Kidney tubule cell (primary cell): Measurements from ENCODE around the gene EFHD2.
A peak's percentile ranks its signal among the peaks of the same experiment; 100 is the strongest.
"Not testable (repeated sequence)": the region's sequence is repeated elsewhere in the genome, so short reads cannot be mapped to it uniquely, and the experiment has no call there.

Source experiments
- DNase-seq: peaks from one replicate; pipeline ENCODE4 v3.0.0-alpha.2; 2018; ENCODE audit warnings: low spot score

The EFHD2 gene

DNA sequence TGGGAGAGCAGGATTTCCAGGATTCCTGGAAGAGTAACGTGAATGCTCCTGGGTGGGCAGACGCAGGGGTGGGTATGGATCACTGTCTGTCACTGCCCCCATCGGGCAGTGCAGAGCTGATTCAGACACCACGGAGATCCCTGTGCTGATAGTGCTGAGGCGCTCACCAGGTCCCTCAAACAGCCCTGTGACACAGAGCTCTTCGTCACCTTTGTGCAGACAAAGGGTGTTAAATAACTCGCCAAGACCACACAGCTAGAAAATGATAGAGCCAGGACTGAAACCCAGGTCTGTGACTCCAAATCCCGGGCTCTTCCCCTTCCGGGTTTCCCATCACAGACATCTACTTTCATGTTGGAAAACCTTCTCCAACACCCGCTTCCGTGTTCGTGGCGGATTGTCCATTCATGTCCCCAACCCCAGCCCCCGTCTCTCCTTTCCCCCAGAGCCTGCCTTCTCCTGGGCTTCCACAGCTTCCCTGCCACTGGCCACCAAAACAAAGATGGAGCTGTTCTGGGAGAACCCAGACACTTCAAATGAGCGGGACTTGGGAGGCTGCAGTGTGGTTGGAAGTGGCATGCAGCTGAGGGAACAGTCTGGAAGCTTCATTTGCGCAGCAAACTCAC, 2.6 kb downstream of the EFHD2 start:
- DNase-seq, result no peak

- DNase-seq, result no peak
Measured at GRCh38 chr1:15412843-15413242, 3.2 kb downstream of the EFHD2 start.

DNA sequence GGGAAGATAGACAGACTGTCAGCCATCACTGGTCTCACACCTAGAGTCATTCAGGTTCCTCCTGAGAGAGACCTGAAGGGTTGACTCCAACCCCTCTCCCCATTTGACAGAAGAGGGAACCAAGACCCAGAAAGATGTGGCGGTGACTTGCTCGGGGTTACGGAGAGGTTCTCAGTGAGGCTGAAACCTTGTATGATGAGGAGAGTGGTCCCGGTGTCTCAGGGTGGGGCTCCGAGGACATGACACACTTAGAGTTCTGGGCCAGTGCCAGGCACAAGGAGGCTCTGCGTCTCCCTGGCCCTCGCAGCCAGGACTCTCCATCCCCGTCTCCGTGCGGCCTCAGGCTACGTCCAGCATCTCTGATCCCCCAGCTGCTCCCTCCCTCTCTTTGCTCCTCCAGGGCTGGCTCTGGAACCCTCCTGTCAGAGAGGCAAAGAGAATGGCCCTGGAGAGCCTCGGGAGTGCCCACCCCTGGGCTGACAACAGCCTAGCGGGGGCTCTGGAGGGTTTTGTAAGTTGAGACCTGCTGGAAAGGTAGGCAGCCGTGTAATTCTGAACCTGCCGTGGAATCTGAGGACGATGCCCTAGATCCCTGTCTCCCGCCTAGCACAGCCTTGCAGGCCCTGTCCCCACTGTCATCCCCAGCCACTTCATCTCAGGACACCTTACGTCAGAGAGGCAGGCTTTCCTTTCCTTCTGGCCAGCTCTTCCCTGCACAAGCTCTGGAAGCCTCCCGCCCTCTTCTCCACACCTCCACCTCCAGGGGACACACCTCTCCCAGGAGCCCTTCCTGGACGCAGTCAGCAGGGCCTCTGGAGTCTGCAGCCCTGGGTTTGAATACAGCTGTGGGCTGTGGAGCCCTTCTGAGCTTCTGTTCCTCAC, 4.1 kb downstream of the EFHD2 start:
- no peak for DNase-seq

- DNase-seq, result no peak
Measured at GRCh38 chr1:15414445-15414983, 4.8 kb downstream of the EFHD2 start.

DNA sequence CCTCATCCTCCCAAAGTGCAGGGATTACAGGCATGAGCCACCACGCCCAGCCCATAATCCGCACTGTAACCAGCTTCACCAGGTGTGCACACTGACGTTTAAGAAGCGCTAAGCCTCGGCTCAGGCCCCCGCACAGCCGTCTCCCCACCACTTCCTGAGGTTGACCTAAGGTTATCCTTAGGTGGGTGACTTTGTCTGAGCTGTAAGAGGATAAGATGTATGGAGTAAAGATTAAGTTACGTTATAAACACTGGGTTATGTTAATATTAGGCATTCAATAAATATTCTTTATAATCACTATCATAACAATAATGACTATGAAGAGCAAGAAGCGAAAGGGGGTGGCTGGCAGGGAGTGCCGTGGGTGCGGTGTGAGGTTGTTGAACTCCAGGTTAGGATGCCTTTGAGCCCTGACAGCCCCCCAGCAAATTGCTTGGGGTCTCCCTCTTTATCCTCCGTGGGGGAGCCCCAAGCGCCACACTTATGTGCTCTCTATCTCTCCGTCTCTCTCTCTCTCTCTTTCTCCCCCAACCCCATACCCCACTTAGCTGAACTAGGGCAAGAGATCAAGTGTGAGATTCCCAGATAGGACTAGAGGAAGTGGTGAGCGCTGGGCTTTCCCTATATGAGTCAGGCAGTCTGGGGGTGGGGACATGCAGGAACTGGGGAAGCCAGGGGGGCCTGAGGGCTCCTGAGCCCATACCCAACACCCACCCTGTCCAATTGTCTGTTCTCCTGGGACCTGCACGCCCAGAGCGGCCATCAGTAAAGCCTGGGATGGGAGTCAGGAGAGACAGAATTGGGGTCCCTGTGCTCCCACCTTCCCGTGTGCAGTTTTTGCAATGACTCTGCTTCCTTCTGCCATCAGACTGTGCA, 7.6 kb downstream of the EFHD2 start:
- peak; percentile 77 for DNase-seq

DNA sequence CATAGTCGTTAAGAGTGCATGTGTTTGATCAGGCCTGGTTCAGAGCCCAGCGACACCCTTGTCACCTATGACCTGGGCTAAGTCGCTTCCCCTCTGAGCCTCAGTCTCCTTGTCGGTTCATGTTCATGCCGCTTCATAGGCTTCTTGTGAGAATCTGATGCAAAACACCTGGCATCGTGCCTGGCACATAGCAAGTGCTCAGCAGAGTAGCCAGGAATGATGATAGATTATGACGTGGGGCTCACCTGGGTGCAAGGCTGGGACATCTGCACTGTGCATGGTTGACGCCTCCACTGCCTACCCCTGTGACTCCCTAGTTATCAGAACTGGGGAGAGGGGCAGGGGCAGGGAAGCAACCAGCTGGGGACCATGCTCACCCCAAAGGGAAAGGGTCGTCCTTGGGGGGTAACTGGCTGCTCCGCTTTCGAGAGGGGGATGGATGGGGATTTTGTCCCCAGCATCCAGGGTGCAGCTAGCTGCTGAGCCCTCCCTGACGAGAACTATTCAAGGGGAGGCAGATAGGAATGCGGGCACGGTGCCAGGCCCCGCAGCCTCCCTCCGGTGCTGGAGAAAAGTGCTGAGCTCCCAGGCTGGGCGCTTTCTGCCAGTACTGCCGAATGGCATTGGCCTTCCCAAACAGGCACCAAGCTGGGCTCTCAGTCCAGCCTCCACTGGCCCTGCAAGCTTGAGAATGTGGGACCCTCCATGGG, 9.3 kb downstream of the EFHD2 start:
- peak; percentile 93 for DNase-seq

DNA sequence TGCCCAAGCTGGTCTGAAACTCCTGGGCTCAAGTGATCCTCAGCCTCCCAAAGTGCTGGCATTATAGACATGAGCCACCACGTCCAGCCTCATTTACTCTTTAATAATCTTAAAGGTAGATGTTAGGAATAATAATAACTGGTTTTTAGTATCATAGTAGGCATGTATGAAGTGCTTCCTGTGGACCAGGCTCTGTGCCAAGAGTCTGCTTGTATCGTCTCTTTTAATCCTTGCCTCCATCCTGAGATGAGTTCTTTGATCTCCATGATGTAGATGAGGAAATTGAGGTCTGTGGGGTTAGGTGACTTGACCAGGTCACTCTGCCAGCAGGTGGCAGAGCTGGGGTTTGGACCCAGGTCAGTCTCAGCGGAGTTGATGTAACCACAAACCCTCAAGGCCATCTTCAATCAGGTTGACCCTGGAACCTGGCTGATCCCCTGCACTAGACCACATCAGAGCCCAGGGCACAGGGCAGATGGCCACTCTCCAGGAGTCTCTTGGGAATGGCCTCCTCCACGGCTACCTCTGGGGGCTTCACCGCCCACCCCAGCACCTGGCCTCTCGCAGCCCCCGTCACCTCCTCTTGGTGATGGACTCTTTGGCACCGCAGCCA, 11.3 kb downstream of the EFHD2 start:
- no peak for DNase-seq

DNA sequence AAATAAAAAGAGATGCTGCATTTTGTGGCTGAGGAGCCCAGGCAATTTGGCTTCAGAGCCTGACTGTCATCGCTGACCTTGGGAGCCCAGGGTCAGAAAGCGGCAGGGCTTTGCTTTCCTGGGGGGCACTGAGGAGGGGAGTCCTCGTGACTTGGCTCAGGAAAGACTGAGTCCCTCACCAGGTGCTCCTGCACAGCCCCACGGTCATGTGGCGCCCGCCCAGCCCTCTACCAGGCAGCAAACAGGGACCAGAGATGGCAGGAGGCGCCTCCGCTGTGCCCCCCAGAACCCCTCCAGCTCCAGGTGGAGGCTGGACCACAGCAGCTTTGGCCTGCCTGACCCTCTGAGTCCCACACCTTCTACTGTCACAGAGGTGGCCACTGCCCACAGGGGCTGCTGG, 13.2 kb downstream of the EFHD2 start:
- DNase-seq, result no peak

GRCh38 chr1:15423355-15424077, 13.8 kb downstream of the EFHD2 start:
- no peak for DNase-seq

DNA sequence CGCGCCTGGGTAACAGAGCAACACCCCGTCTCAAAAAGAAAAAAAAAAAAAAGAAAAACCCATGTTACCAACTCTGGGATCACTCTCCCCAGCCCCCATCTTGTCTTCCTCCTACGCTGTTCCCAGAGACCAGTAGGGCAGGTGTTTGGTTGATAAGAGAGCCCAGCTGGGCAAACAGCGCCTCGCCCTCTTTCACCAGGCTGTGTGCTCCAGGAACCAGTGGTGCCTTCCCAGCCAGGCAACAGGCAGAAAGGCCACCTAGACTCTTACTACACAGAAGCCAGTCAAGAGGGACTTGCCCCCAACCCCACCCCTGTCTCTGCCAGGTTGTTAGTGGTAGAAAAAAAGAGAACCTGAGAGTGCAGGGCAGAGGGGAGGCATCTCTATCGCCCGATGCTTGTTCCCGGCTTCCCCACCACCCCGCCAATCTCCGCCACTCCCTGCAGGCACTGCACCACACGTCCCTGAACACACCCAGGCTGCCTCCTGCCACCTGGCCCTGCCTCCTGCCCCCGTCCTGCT, 14.5 kb downstream of the EFHD2 start:
- DNase-seq, result no peak

- DNase-seq, result no peak
Measured at GRCh38 chr1:15424981-15425380, 15.3 kb downstream of the EFHD2 start.

GRCh38 chr1:15425521-15425920, 15.8 kb downstream of the EFHD2 start:
- no peak for DNase-seq

GRCh38 chr1:15425958-15426357, 16.3 kb downstream of the EFHD2 start:
- DNase-seq, result no peak

DNA sequence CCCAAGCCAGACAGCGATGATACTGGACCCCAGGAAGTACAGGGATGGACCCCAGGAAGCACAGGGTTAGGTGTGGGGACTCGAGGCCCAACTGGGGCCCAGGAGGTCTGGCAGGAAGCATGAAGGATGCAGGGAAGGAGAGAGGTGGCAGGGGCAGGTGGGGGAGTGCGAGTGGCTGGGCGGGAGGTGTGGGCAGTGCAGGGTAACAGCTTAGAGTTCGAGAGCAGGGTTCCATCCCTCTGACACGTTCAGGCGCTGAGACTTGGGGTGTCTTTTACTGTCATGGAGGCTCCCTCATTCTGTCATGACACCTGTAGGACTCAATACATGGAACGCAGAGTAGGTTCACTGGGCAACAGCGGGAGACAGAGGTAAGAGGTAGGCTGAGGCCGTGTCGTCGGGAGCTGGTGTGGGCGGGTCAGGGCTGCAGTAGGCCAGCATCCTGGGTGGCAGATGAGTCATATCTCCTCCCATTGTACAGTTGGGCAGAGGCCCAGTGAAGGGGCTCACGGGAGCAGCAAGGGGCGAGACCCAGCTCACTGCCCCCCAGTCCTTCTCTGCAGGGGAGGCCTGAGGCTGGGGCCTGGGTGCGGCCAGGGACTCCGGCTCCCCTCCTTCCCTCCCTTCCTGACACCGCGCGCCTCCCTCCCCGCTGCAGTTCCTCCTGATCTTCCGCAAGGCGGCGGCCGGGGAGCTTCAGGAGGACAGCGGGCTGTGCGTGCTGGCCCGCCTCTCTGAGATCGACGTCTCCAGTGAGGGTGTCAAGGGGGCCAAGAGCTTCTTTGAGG, 17.0 kb downstream of the EFHD2 start:
- peak; percentile 22 for DNase-seq

- no peak for DNase-seq
Measured at GRCh38 chr1:15427280-15427666, 17.6 kb downstream of the EFHD2 start.

GRCh38 chr1:15428252-15428651, 18.6 kb downstream of the EFHD2 start:
- not testable (repeated sequence) for DNase-seq

DNA sequence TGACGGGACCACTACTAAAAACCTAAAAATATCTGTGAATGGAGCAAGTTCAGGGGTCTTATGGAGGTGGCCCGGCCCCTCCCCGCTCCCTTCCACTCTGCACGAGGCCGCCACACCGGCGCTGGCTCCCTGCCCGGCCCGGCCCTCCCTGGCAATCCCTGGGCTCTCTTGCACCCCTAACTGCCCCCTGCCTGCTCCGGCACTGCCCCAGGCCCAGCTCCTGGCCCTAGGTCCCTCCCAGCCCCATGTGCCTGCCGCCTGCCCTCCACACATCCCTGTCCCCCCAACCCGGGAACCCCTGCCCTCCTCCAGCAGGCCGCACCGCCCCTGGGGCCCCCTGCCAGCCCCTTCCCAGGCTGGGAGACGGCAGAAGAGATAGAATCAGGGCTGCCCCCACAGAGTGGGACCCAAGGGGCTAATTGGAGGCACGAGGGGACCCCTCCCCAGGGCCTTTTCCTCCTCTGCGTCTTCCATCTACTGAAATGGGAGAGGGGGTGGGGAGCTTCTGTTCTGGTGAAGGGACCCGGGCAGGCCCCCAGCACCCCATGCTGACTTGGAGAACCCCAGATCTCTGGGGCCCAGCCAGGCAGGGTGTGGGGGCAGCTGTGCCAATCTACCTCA, 19.2 kb downstream of the EFHD2 start:
- DNase-seq, result no peak

DNA sequence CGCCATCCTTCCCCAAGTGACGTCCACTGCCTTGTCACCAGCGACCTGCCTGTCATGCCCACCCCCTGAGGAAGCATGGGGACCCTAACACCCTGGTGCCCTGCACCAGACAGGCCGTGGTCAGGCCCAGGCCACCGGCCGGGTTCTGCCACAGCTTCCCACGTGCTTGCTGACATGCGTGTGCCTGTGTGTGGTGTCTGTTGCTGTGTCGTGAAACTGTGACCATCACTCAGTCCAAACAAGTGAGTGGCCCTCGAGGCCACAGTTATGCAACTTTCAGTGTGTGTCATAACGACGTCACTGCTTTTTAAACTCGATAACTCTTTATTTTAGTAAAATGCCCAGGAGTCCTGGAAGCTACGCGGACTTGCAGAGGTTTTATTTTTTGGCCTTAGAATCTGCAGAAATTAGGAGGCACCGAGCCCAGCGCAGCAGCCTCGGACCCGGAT, 20.0 kb downstream of the EFHD2 start:
- DNase-seq, result peak; percentile 42
